RWPE1 (cell line): ENCODE measurements around the gene FAM3C.
"Not testable (repeated sequence)": the region's sequence is repeated elsewhere in the genome, so short reads cannot be mapped to it uniquely, and the experiment has no call there.

Experiments used
- CTCF ChIA-PET: fragments of 350-600 bp; sonication (Branson Sonifier 250); formaldehyde crosslinking; extraction: SDS; loops from one replicate; lab custom pipeline; 2021; lab: Yijun Ruan, JAX
- POLR2A ChIA-PET: fragments of 400-600 bp; formaldehyde crosslinking; extraction: SDS; loops from one replicate; lab custom pipeline; 2020; ENCODE audit warnings: antibody characterized with exemption; ENCODE audit not compliant: low non-redundant PET; lab: Yijun Ruan, JAX
- DNase-seq: peaks from one replicate; pipeline ENCODE4 v3.0.0; 2012; ENCODE audit warnings: low spot score
- H3K27ac ChIP-seq: fragments of 450-650 bp; 2 replicates; pipeline ENCODE4 v1.5.1; 2017
- TF ChIP-seq, protein P1 (sequence below): fragments of 450-650 bp; conservative IDR thresholded peaks from 2 replicates; pipeline ENCODE4 v1.5.1; 2017; ENCODE audit warnings: low read depth, mild to moderate bottlenecking

The FAM3C gene, protein sequence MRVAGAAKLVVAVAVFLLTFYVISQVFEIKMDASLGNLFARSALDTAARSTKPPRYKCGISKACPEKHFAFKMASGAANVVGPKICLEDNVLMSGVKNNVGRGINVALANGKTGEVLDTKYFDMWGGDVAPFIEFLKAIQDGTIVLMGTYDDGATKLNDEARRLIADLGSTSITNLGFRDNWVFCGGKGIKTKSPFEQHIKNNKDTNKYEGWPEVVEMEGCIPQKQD

DNA sequence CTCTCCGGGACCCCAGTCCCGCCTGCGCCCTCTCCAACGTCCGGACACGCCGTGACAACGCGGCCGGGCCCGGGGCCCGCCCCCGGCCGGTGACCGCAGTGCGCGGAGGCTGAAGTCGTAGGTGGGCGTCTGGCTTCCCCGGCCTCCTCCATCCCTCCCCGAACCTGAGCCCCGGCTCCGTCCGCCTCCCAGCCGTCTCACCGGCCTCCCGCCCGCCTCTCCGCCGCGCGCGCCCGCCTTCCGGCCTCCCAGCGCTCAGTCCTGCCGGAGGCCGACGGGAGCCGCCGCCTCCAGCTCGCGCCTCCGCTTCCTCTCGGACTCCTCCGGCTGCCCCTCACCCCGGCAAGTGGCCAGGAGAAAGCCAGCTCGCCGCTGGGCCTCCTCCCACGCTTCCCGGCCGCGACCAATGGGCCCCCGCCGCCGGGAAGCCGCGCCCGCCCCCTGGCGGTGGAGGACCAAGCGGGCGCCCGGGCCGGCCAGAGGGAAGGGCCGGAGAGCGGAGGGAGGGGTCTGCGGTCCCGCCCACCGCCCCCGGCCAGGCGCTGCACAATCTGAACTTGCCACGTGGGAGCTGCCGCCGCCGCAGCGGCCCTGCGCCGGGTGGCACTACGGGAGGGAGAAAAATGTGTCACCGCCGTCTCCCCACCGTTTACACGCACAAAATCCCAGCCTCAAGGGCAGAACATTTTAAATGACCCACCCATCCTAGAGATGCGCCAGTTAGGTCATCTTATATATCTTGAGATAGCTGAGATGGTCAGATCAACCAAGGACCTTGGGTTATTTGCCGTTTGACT is at the start of gene FAM3C:
TSS of gene FAM3C (minus strand) at position 348 of the 797 bp plus-strand sequence. CDS start 13,339 bp downstream, outside the sequence.
- peak; percentile 90 for DNase-seq
- peak within 1 kb of the TSS; percentile 81 for H3K27ac ChIP-seq
- TF ChIP-seq, protein P1, sequence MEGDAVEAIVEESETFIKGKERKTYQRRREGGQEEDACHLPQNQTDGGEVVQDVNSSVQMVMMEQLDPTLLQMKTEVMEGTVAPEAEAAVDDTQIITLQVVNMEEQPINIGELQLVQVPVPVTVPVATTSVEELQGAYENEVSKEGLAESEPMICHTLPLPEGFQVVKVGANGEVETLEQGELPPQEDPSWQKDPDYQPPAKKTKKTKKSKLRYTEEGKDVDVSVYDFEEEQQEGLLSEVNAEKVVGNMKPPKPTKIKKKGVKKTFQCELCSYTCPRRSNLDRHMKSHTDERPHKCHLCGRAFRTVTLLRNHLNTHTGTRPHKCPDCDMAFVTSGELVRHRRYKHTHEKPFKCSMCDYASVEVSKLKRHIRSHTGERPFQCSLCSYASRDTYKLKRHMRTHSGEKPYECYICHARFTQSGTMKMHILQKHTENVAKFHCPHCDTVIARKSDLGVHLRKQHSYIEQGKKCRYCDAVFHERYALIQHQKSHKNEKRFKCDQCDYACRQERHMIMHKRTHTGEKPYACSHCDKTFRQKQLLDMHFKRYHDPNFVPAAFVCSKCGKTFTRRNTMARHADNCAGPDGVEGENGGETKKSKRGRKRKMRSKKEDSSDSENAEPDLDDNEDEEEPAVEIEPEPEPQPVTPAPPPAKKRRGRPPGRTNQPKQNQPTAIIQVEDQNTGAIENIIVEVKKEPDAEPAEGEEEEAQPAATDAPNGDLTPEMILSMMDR, result peak; percentile 99
- ChIA-PET POLR2A (interaction anchor here (0.7 kb wide), 1 partner anchor 24 kb away, joined by 3 read pairs; no protein-coding TSS in a partner anchor), CTCF (interaction anchor here (0.5 to 1.7 kb wide), 23 partner anchors 8 to 599 kb away, joined by 3 to 10 read pairs (median 4); no protein-coding TSS in a partner anchor)

DNA sequence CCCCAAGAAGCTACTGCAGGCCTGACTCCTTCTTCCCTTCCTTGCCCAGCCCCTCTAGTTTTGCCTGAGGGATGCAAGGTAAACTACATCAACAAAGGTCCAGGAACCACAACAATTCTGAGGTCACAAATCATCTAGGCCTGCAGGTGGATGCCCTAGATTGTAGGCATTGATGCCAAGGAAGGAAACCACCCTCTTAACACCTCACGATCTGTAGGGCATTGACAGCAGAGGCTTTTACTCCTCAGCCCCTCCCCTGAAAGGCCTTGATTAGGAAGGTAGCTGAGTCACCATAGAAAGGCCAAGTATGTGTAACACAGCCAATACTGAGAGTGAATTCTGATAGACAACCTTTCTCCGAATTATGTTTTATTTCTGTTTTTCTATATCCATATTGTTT is 46.7 kb upstream of the FAM3C start:
- peak; percentile 36 for DNase-seq
- no peak overlapping the region for H3K27ac ChIP-seq
- TF ChIP-seq, protein P1, result no peak
- CTCF ChIA-PET, result no interaction called here
- POLR2A ChIA-PET, result no interaction called here

DNA sequence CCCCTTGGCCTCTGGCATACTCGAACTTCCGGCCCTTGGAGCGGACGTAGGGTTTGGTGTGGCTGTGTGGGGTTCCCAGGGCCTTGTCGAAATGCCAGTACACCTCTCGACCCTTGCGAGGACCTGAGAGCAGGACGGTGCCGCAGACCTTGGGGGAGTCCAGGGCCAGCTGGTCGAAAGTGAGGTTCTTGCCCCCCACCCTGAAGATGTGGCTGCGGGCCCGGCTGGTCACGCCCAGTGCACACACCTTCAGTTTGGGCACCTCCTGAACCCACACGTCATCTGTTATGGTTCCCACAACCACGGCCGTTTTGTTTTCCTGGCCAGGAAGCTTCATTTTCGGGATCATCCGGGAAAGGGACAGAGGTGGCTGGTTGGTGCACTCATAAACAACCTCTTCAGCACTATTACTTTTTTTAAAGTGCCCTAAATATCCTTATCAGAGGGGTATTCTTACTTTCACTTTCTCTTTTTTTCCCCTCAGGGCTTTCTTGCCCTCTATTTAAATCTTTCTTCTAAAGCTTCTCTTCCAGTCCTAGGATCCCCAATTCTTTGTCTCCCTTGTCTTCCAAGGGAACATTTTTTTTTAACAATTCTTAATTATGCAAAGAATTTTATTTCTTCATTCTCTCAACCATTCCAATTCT is 44.9 kb upstream of the FAM3C start:
- CTCF ChIA-PET, result interaction anchor here (0.5 to 0.7 kb wide), 2 partner anchors 258 to 615 kb away, joined by 3 read pairs; no protein-coding TSS in a partner anchor
- POLR2A ChIA-PET, result no interaction called here
- H3K27ac ChIP-seq, result no peak overlapping the region
- no peak for DNase-seq
- TF ChIP-seq, protein P1, result no peak

DNA sequence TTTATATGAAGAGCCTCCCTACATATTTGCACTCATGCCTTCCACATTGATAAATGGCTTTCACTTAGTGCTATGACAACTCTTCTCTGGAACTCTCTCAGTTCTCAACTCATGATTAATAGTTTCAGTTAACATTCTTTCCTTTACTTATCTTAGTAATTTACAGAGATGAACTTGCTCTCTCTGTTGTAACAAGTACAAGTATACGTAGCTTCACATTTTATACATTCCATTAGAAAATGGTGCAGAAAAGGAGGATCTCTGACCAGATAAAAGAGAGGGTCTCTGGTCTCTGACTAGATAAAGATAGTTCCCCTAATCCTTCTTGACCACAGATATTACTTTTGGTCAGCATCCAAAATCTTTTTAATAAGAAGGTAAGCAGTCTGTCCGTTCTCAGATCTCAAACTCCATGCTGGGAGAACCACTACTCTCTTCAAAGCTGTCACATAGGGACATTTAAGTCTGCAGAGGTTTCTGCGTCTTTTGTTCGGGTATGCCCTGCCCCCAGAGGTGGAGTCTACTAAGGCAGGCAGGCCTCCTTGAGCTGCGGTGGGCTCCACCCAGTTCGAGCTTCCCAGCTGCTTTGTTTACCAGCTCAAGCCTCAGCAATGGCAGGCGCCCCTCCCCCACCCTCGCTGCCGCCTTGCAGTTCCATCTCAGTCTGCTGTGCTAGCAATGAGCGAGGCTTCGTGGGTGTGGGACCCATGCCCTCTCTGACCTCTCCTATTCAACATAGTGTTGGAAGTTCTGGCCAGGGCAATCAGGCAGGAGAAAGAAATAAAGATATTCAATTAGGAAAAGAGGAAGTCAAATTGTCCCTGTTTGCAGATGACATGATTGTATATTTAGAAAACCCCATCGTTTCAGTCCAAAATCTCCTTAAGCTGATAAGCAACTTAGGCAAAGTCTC is 42.2 kb upstream of the FAM3C start:
- POLR2A ChIA-PET, H3K27ac ChIP-seq, CTCF ChIA-PET: not testable (repeated sequence)
- peak; percentile 36 for DNase-seq

DNA sequence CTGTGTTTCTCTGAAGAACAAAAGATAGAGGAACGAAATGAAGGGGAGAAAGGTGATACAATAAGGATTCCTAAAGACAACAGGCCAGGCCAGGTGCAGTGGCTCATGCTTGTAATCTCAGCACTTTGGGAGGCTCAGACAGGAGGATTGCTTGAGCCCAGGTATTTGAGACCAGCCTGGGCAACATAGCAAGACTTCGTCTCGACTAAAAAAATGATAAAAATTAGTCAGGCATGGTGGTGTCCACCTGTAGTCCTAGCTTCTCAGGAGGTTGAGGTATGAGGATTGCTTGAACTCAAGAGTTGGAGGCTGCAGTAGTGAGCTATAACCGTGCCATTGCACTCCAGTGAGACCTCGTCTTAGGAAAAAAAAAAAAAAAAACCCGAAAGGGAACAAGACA is 41.4 kb upstream of the FAM3C start:
- no peak overlapping the region for H3K27ac ChIP-seq
- CTCF ChIA-PET, result no interaction called here
- POLR2A ChIA-PET, result no interaction called here
- TF ChIP-seq, protein P1, result no peak
- DNase-seq, result no peak

DNA sequence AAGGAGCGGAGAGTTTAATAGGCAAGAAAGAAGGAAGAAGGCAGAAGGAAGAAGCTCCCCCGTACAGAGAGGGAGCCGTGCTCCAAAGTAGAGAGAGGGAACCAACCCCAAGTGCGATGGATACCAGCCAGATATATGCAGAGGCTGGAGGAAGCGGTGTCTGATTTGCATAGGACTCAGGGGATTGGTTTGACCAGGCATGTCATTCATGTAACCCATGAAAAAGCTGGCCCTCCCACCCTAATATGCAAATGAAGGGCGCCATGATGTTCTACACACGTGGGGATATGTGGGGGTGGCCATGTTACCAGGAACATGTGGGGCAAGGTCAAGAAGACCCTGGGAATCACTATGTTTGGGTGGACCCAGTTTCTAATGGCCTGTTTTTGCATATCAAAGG is 40.6 kb upstream of the FAM3C start:
- ChIA-PET CTCF (no interaction called here), POLR2A (no interaction called here)
- no peak overlapping the region for H3K27ac ChIP-seq
- no peak for DNase-seq
- TF ChIP-seq, protein P1, result no peak
